SJSA1 (cell line): ENCODE results near the gene MSRB3. TPM values are rescaled to one million over a fixed set of nuclear protein-coding genes. Genes with fewer than 3 reads are reported as not detected.
A peak's percentile ranks its signal among the peaks of the same experiment; 100 is the strongest.
"Not testable (repeated sequence)": the region's sequence is repeated elsewhere in the genome, so short reads cannot be mapped to it uniquely, and the experiment has no call there.

Experiments
- DNase-seq, 2 experiments: peaks; one replicate each; pipeline ENCODE4 v3.0.0-alpha.2; 2015 to 2020; ENCODE audit warnings: low spot score in 2 of 2, low read depth in 1 of 2
- H3K27ac ChIP-seq: fragments of 250-450 bp; sonication (Bioruptor Pico); 2 replicates; pipeline ENCODE4 v1.5.1; 2020; ENCODE audit warnings: mild to moderate bottlenecking, moderate library complexity
- H3K27me3 ChIP-seq: fragments of 250-450 bp; sonication (Bioruptor Pico); replicated peaks from 2 replicates; pipeline ENCODE4 v1.5.1; 2020; ENCODE audit warnings: mild to moderate bottlenecking, moderate library complexity
- H3K36me3 ChIP-seq: fragments of 250-450 bp; sonication (Bioruptor Pico); 2 replicates; pipeline ENCODE4 v1.5.1; 2020; ENCODE audit warnings: mild to moderate bottlenecking
- H3K4me1 ChIP-seq: fragments of 250-450 bp; sonication (Bioruptor Pico); replicated peaks from 2 replicates; pipeline ENCODE4 v1.6.1; 2021; ENCODE audit warnings: mild to moderate bottlenecking
- H3K4me3 ChIP-seq: fragments of 250-450 bp; sonication (Bioruptor Pico); 2 replicates; pipeline ENCODE4 v1.5.1; 2020; ENCODE audit warnings: mild to moderate bottlenecking
- H3K9me3 ChIP-seq: fragments of 250-450 bp; sonication (Bioruptor Pico); replicated peaks from 2 replicates; pipeline ENCODE4 v1.5.1; 2020; ENCODE audit warnings: mild to moderate bottlenecking
- total RNA-seq: library from RNA; depleted of rRNA; stranded (reverse); fragments of >200 nt; shearing (Covaris generic); gene quantifications from 2 replicates; pipeline ENCODE4 v1.2.3, GENCODE V29; 2014

MSRB3 gene
- total RNA-seq, 1 experiment from 2014 or later, result 55.9 TPM

DNA sequence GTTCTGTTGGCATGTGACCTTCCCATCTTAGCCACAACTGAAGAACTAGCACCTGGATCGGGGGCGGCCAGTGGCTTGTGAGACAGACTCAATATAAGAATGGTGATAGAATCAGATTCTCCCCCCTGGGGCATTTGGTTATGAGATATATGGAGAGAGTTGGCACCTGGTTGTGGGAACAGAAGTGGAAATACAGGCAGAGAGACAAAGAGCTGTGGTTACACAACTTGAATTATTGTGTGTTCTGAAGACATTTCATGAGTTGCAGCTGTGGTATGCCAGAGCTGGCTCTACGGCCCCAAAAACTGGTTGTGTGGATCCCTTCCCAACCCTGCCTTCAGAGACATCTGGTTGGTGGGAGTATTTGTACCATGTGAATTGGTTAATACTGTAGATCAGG lies 2.9 kb upstream of the MSRB3 start:
- H3K27me3 ChIP-seq, result no peaks in the 10 kb centered on the region
- H3K9me3 ChIP-seq, result no peaks in the 10 kb centered on the region
- no peak overlapping the region for H3K27ac ChIP-seq
- no peak for DNase-seq
- H3K36me3 ChIP-seq, result peaks cover 9% of the 10 kb centered on the region
- H3K4me1 ChIP-seq, result peaks cover 12% of the 10 kb centered on the region
- no peak overlapping the region for H3K4me3 ChIP-seq

DNA sequence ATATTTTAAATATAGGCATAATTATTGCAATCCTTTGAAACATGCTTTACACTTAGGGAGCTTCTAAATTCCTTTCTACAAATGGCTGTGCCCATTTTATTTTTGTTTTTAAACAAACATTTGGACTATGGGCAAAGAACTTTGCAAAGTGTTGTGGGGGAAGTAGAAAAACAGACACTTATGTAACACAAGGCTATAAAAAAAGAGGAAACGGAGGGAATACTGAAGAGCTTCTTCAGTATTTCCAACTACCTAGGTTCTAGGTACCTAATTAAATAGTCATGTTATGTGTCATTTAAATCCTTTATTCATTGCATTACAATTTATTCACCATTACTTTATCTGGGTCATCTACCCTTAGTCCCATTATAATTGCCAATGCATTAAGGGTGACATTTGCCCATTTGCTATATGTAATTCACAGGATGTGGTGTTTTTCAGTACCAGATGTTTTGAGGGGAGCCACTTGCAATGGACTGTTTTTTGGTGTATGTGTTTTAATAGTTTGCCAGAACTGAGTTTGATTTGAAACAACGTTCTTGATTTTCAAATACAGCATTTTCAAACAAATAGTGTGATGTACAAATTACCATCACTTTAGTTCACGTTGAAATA lies 1.5 kb upstream of the MSRB3 start:
- H3K27me3 ChIP-seq, result no peaks in the 10 kb centered on the region
- peaks cover 20% of the 10 kb centered on the region for H3K4me1 ChIP-seq
- H3K9me3 ChIP-seq, result no peaks in the 10 kb centered on the region
- H3K27ac ChIP-seq, result no peak overlapping the region
- H3K4me3 ChIP-seq, result no peak overlapping the region
- no peak for DNase-seq
- H3K36me3 ChIP-seq, result peaks cover 14% of the 10 kb centered on the region

DNA sequence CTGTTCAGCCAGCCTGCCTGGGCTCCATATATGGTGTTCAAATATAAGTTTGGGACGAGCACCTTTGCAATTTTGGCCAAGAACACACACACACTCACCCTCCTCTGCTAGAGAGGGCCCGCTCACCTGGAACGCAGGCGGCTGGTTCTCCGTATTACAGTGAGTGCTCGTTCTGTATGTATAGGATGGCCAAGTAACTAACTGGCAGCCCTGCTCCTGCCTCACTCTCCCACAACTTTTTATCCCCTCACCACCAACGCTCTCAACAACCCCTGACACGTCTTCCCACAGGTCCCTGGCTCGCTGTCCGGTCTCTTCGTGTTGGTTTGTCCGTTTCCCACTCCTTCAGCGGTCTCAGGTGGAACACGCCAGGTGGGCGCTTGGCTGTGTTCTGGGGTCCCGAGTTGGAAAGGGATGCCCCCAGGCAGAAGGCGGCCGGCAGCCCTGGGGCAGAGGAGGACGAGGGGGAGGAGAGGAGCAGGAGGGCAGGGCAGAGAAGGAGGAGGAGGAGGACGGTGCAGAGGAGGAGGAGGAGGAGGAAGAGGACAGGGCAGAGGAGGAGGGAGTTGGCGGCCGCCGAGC lies 398 bp upstream of the MSRB3 start:
- H3K4me3 ChIP-seq, result peak overlapping the region; percentile 87
- peak overlapping the region; percentile 82 for H3K27ac ChIP-seq

DNA sequence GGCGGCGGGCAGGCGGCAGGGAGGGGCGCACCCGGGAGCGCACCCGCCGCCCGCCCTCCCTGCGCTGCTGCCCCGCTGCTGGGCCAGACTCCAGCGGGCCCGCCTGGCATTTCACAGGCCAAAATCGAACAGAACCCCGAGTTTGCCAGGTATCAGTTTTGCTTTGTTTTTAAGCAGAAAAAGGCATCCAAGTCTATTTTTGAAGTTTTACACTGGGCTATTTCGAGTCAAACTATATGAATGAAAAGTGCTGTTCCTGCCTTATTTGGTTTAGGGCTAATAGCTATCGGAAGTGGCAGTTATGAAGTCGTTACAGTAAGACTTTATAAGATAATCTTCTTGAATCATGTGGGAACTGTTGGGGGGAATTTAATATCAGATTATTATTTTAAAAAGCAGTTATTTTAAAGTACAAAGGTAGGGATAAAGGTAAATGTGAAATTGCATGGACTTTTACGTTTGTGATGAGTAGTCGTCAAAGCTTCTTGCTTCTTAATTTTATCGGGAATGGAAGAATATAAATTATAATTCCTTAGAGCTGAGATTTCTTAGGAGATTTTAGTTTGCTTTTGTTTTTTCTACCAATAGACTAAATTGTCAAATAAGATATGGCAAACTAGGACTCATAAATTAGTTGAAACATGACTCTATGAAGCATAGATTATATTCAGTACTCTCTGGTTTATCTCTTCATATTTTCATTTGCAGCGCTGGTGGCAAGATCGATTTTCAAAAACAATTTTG lies 1.1 kb downstream of the MSRB3 start:
- Histone ChIP-seq H3K27me3 (no peaks in the 10 kb centered on the region), H3K4me3 (peak overlapping the region; percentile 87), H3K27ac (peak overlapping the region; percentile 82), H3K9me3 (no peaks in the 10 kb centered on the region), H3K36me3 (peaks cover 24% of the 10 kb centered on the region), H3K4me1 (peaks cover 20% of the 10 kb centered on the region)
- DNase-seq, result no peak

More for the DNA sequence above, 398 bp upstream of the MSRB3 start:
- Histone ChIP-seq H3K27me3 (no peaks in the 10 kb centered on the region), H3K36me3 (peaks cover 14% of the 10 kb centered on the region), H3K4me1 (peaks cover 20% of the 10 kb centered on the region), H3K9me3 (no peaks in the 10 kb centered on the region)
- DNase-seq, result no peak

DNA sequence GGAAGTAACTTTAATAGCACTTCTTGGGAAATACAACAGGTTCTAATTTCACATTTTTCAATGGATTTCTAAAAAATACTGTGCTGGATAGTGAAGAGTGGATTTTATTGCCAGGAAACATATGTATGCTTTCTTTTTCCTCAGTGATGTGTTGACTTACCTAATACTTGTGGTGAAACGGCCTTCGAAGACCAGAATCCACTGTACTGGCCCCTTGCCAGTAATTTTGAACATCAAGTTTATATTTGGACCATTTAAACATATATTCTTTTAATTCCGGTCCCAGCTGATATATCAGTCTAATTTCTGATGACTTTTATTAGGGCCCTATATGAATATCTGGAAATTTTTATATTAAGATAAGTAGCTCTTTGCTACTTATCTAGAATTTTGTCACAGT lies 1.8 kb downstream of the MSRB3 start:
- Histone ChIP-seq H3K27me3 (no peaks in the 10 kb centered on the region), H3K4me3 (peak overlapping the region; percentile 87), H3K36me3 (peaks cover 32% of the 10 kb centered on the region), H3K9me3 (no peaks in the 10 kb centered on the region), H3K27ac (0 out of 2 replicates have a peak overlapping the region, but pooled peaks have one; percentile 82), H3K4me1 (peaks cover 20% of the 10 kb centered on the region)
- DNase-seq, result no peak

GRCh38 chr12:65282840-65283239 lies 4.4 kb downstream of the MSRB3 start:
- Histone ChIP-seq H3K36me3 (peaks cover 34% of the 10 kb centered on the region), H3K27me3 (no peaks in the 10 kb centered on the region), H3K4me1 (peaks cover 19% of the 10 kb centered on the region), H3K27ac (no peak overlapping the region), H3K4me3 (no peak overlapping the region), H3K9me3 (no peaks in the 10 kb centered on the region)
- DNase-seq, result no peak

DNA sequence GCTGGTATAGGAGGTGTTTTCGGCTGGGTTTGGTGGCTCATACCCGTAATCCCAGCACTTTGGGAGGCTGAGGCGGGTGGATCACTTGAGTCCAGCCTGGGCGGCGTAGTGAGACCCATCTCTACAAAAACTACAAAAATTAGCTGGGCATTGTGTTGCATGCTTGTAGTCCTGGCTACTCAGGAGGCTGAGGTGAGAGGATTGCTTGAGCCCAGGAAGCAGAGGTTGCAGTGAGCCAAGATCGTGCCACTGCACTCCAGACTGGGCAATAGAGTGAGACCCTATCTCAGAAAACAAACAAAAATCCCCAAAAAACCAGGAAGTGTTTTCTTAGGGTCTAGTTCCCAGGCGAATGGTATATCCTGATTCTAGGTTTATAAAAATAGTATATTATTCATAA lies 7.0 kb downstream of the MSRB3 start:
- not testable (repeated sequence) for DNase-seq, H3K27ac ChIP-seq, H3K4me3 ChIP-seq, H3K27me3 ChIP-seq, H3K9me3 ChIP-seq, H3K4me1 ChIP-seq
- H3K36me3 ChIP-seq, result peaks cover 25% of the 10 kb centered on the region

DNA sequence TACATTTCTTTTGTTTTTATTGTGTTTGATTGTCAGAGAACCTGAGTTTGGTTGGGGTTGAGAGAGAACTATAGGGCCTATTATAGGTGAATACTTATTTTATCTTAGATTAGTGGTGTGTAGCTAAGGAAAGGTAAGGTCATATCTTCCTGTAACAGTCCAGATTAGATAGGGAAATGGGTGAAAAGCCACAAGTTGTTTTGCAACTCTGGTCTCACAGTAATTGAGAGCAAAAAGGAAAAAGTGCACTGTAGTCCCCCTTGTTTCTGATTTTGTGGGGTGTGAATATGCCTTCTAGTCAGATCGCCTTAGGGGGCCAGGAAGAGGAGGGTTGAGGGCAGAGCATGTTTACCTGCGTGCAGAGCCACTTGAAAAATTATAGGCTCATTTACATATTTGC lies 8.9 kb downstream of the MSRB3 start:
- H3K36me3 ChIP-seq, result peaks cover 24% of the 10 kb centered on the region
- no peak overlapping the region for H3K4me3 ChIP-seq
- no peaks in the 10 kb centered on the region for H3K4me1 ChIP-seq
- no peaks in the 10 kb centered on the region for H3K27me3 ChIP-seq
- no peak for DNase-seq
- no peak overlapping the region for H3K27ac ChIP-seq
- no peaks in the 10 kb centered on the region for H3K9me3 ChIP-seq

DNA sequence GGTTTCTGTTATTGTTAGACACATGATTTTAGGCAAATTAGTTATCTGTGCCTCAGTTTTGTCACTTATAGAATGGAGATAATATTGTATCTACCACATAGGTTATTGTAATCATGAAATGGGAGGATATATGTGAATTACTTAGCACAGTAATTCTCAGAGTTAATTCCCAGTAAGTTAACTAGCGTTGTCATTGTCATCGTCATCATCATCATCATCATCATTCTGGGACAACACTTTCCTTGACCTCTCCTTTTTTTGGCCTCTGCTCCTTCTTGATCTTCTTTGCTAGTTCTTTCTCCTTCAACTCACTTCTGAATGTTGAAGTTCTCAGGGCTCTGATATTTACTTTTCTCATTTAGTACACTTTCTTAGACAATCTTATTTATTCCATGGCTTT lies 13.8 kb downstream of the MSRB3 start:
- H3K4me1 ChIP-seq, result no peaks in the 10 kb centered on the region
- no peak for DNase-seq
- peaks cover 13% of the 10 kb centered on the region for H3K36me3 ChIP-seq
- no peak overlapping the region for H3K4me3 ChIP-seq
- H3K27ac ChIP-seq, result no peak overlapping the region
- H3K27me3 ChIP-seq, result no peaks in the 10 kb centered on the region
- H3K9me3 ChIP-seq, result no peaks in the 10 kb centered on the region

DNA sequence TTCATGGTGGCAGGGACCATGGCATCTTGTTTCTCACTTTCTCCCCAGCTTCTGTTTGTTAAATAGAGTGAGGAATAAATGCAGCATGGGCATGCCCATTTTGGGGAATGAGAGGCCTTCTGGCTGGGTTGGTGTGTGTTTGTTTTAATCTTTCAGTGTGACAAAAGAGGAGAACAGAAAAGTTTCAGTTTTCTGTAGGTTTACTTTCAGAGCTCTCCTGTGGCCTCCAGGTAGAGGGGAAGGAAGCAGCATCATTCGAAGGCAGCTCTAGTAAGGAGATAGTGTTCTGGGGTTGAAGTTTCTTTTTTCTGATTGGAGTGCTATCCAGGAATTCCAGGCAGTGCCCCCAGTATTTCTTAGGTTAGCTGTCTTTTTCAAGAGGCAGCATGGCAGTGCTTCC lies 15.3 kb downstream of the MSRB3 start:
- H3K4me3 ChIP-seq, result no peak overlapping the region
- peaks cover 16% of the 10 kb centered on the region for H3K36me3 ChIP-seq
- H3K27me3 ChIP-seq, result no peaks in the 10 kb centered on the region
- DNase-seq, result no peak
- H3K9me3 ChIP-seq, result no peaks in the 10 kb centered on the region
- H3K4me1 ChIP-seq, result no peaks in the 10 kb centered on the region
- no peak overlapping the region for H3K27ac ChIP-seq

DNA sequence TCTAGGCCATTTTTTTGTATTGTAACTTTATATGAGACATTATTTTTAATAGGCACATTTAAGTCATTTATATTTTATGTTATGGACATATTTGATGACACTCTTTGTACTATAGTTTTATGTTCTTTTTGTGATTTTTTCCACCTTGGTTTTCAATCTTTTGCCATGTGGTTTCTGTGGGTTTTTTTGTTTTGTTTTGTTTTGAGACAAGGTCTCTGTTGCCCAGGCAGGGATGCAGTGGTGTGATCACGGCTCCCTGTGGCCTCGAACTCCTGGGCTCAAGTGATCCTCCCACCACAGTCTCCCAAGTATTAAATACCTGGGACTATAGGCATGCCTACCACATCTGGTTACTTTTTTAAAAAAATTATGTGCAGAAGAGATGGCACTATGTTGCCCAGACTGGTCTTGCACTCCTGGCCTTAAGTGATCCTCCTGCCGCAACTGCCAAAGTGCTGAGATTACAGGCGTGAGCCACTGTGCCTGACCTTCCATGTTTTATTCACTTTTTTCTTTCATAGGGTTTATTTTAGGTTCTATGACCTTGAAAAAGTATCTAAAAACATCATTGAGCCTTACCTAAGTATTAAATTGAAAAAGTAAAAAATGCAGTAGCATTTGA lies 16.3 kb downstream of the MSRB3 start:
- no peak for DNase-seq
- no peaks in the 10 kb centered on the region for H3K4me1 ChIP-seq
- no peaks in the 10 kb centered on the region for H3K9me3 ChIP-seq
- peaks cover 16% of the 10 kb centered on the region for H3K36me3 ChIP-seq
- H3K4me3 ChIP-seq, result no peak overlapping the region
- no peak overlapping the region for H3K27ac ChIP-seq
- no peaks in the 10 kb centered on the region for H3K27me3 ChIP-seq

- DNase-seq, result no peak
- Histone ChIP-seq H3K4me1 (no peaks in the 10 kb centered on the region), H3K27ac (no peak overlapping the region), H3K36me3 (peaks cover 14% of the 10 kb centered on the region), H3K4me3 (no peak overlapping the region), H3K9me3 (no peaks in the 10 kb centered on the region), H3K27me3 (no peaks in the 10 kb centered on the region)
Measured at GRCh38 chr12:65296508-65297265, 18.2 kb downstream of the MSRB3 start.

DNA sequence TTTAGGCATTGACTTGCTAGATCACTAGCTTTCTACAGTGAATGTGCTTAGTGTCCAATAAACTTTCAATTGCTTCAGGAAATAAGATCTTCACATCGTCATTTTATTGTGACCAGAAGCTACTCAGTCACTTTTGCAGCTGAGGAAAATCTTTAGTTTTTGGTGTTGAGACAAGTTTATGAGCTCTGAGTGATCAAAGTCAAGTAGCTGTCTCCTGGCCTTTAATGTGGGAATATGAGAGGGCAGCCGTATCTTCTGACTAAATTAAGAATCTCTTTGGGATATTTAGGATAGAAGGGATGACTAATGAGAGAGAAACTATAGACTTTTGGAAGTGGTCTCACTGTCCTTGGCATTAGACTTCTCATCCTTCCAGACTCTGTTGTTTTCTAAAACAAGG lies 21.6 kb downstream of the MSRB3 start:
- H3K4me3 ChIP-seq, result no peak overlapping the region
- H3K9me3 ChIP-seq, result no peaks in the 10 kb centered on the region
- DNase-seq, result no peak
- H3K4me1 ChIP-seq, result no peaks in the 10 kb centered on the region; the same call in 1 of the 2 replicates
- H3K36me3 ChIP-seq, result peaks cover 7% of the 10 kb centered on the region
- H3K27ac ChIP-seq, result no peak overlapping the region
- no peaks in the 10 kb centered on the region for H3K27me3 ChIP-seq
